ENCODE results near the gene TNFSF13. TPM values are rescaled to one million over a fixed set of nuclear protein-coding genes. Genes with fewer than 3 reads are reported as not detected.
A peak's percentile ranks its signal among the peaks of the same experiment; 100 is the strongest.

Gene TNFSF13
- total RNA-seq, 2 experiments from 2014 or later: 1.8 to 2.5 TPM

DNA sequence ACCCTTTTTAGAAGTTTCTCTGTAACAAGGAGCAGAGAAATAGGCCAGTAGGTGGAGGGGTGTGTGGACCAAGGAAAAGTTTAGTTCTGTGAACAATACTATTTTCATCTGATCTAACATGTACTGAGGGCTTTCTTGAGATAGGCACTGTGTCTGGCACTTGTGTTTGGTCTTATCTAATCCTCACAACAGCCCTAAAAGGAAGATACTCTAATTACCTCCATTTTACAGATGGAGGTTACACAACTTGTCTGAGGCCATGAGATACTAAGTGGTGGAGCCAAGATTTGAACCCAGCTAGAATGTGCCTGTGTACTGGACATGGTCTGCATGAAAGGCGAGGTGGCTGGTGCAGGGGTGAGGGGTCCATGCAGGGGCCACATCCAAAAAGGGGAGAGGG, 5.2 kb upstream of the TNFSF13 start:
- no peak for ATAC-seq
- Mint-ChIP-seq H3K4me3 (no peak overlapping the region), H3K27me3 (no peaks in the 10 kb centered on the region), H3K36me3 (ENCODE audit: low read depth) (peaks cover 6% of the 10 kb centered on the region), H3K9me3 (ENCODE audit: low read depth) (no peaks in the 10 kb centered on the region), H3K4me1 (peaks cover 57% of the 10 kb centered on the region), H3K27ac (peak overlapping the region; percentile 89)
- ChIA-PET POLR2A (no interaction called here), CTCF (interaction anchor here (1.1 kb wide), 1 partner anchor 32 kb away, joined by 3 read pairs; no protein-coding TSS in a partner anchor)
- intact Hi-C loops (cut with DNase I, micrococcal nuclease): no loop called here
- no peak for DNase-seq

DNA sequence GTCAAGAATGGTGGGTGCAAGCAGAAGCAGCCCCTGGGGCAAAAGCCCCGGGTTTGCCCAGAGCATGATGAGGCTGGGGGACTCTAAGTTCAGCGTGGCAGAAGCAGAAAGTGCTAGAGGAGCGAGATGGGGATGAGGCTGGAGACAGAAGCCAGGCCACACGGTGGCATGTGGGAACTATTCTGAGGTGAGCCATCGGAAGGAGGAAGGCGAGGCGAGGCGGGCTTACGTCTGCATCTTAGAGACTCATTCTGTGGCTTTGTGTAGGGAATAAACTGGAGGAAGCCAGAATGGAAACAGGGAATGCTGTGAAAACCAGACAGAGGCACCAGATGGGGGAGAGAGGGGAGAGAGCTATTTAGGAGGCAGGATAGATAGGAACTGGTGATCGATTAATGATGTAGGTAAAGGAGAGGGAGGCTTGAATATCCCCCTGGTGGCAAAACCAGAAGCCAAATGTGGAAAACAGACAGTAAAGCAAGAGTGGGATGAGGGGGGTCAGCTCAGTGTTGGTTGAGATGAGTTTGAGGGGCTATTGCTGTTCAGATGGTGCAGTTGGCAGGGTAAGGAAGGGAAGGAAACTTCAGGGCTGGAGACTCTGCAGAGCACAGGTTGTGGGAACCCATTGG, 3.1 kb upstream of the TNFSF13 start:
- intact Hi-C loops (cut with DNase I, micrococcal nuclease): no loop called here
- Mint-ChIP-seq H3K27me3 (no peaks in the 10 kb centered on the region), H3K4me3 (no peak overlapping the region), H3K4me1 (peaks cover 59% of the 10 kb centered on the region), H3K27ac (no peak overlapping the region), H3K9me3 (ENCODE audit: low read depth) (no peaks in the 10 kb centered on the region), H3K36me3 (ENCODE audit: low read depth) (peaks cover 6% of the 10 kb centered on the region)
- DNase-seq: no peak
- ChIA-PET CTCF (interaction anchor here (0.6 kb wide), 1 partner anchor 116 kb away, joined by 5 read pairs; no protein-coding TSS in a partner anchor), POLR2A (interaction anchor here (0.7 kb wide), 1 partner anchor 89 kb away, joined by 4 read pairs; no protein-coding TSS in a partner anchor)
- ATAC-seq: no peak

DNA sequence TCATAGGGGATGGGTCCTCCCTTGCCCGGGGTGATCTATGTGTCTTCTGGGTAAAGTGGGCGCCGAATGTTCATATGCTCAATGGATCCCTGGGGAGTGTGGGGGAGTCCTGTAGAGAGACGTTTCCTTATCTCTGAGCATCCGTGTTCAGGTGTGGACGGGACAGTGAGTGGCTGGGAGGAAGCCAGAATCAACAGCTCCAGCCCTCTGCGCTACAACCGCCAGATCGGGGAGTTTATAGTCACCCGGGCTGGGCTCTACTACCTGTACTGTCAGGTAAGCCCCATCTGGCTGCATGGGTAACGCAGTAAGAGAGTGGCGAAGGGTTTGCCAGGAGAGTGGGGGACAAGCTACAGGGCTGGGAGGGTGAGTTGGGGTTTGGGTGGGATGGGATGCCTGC, 1.9 kb upstream of the TNFSF13 start:
- intact Hi-C loops (cut with DNase I, micrococcal nuclease): no loop called here
- Mint-ChIP-seq H3K36me3 (ENCODE audit: low read depth) (peaks cover 6% of the 10 kb centered on the region), H3K9me3 (ENCODE audit: low read depth) (no peaks in the 10 kb centered on the region), H3K27me3 (no peaks in the 10 kb centered on the region), H3K4me1 (peaks cover 54% of the 10 kb centered on the region), H3K4me3 (no peak overlapping the region), H3K27ac (no peak overlapping the region)
- DNase-seq (no peak), ATAC-seq (no peak)
- ChIA-PET POLR2A (no interaction called here), CTCF (interaction anchor here (0.6 to 1.8 kb wide), 3 partner anchors 30 to 221 kb away, joined by 3 to 7 read pairs (median 4); no protein-coding TSS in a partner anchor)

DNA sequence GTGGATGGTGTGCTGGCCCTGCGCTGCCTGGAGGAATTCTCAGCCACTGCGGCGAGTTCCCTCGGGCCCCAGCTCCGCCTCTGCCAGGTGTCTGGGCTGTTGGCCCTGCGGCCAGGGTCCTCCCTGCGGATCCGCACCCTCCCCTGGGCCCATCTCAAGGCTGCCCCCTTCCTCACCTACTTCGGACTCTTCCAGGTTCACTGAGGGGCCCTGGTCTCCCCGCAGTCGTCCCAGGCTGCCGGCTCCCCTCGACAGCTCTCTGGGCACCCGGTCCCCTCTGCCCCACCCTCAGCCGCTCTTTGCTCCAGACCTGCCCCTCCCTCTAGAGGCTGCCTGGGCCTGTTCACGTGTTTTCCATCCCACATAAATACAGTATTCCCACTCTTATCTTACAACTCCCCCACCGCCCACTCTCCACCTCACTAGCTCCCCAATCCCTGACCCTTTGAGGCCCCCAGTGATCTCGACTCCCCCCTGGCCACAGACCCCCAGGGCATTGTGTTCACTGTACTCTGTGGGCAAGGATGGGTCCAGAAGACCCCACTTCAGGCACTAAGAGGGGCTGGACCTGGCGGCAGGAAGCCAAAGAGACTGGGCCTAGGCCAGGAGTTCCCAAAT, 1.3 kb upstream of the TNFSF13 start:
- Mint-ChIP-seq H3K4me3 (no peak overlapping the region), H3K27ac (no peak overlapping the region), H3K4me1 (peaks cover 49% of the 10 kb centered on the region), H3K36me3 (ENCODE audit: low read depth) (peaks cover 6% of the 10 kb centered on the region), H3K9me3 (ENCODE audit: low read depth) (no peaks in the 10 kb centered on the region), H3K27me3 (no peaks in the 10 kb centered on the region)
- DNase-seq (no peak), ATAC-seq (no peak)
- ChIA-PET POLR2A (interaction anchor here (0.6 kb wide), 1 partner anchor 81 kb away, joined by 3 read pairs; no protein-coding TSS in a partner anchor), CTCF (interaction anchor here (0.6 to 1.9 kb wide), 8 partner anchors 9 to 222 kb away, joined by 3 to 7 read pairs (median 4); no protein-coding TSS in a partner anchor)
- intact Hi-C loops (cut with DNase I, micrococcal nuclease): no loop called here

DNA sequence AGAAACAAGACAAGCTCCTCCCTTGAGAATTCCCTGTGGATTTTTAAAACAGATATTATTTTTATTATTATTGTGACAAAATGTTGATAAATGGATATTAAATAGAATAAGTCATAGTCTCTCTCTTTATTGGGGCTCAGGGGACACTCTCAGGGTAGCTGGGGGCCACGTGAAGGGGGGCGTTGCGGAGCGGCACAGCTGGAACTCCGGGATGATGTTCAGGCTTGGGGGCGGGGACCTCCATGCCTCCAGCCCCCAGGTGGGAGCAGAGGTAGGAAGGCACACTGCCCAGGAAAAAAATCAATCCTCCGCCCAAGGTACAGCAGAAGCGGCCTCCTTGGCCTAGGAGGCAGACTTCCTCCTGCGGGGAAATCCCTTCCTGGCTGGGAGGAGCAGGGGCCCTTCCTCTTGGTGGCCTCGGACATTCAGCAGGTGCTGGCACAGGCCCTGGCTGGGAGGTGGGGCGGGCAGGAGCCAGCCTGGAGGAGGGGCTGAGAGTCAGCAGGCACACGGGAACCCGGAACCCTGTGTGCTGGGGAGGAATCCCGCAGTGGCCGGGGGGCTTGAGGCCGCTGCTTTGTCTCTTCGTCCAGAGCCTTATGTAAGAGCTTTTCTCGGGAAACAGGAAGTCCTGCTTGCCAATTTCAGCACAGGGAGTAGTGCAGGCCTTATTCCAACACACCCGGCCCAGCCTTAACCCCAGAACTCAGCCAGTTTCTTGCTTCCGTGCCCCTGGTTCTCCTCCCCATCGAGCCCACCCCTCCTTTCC, 591 bp upstream of the TNFSF13 start:
- Mint-ChIP-seq H3K27me3 (no peaks in the 10 kb centered on the region), H3K27ac (peak overlapping the region; percentile 68), H3K4me3 (peak overlapping the region; percentile 37), H3K4me1 (peaks cover 49% of the 10 kb centered on the region), H3K9me3 (ENCODE audit: low read depth) (no peaks in the 10 kb centered on the region), H3K36me3 (ENCODE audit: low read depth) (peaks cover 11% of the 10 kb centered on the region)
- intact Hi-C loops (cut with DNase I, micrococcal nuclease): no loop called here
- ATAC-seq (no peak), DNase-seq (peak; percentile 36)
- ChIA-PET CTCF (interaction anchor here (0.5 to 1.9 kb wide), 8 partner anchors 31 to 500 kb away, joined by 3 to 7 read pairs (median 4); no protein-coding TSS in a partner anchor), POLR2A (interaction anchor here (0.6 kb wide), 1 partner anchor 81 kb away, joined by 3 read pairs; no protein-coding TSS in a partner anchor)

DNA sequence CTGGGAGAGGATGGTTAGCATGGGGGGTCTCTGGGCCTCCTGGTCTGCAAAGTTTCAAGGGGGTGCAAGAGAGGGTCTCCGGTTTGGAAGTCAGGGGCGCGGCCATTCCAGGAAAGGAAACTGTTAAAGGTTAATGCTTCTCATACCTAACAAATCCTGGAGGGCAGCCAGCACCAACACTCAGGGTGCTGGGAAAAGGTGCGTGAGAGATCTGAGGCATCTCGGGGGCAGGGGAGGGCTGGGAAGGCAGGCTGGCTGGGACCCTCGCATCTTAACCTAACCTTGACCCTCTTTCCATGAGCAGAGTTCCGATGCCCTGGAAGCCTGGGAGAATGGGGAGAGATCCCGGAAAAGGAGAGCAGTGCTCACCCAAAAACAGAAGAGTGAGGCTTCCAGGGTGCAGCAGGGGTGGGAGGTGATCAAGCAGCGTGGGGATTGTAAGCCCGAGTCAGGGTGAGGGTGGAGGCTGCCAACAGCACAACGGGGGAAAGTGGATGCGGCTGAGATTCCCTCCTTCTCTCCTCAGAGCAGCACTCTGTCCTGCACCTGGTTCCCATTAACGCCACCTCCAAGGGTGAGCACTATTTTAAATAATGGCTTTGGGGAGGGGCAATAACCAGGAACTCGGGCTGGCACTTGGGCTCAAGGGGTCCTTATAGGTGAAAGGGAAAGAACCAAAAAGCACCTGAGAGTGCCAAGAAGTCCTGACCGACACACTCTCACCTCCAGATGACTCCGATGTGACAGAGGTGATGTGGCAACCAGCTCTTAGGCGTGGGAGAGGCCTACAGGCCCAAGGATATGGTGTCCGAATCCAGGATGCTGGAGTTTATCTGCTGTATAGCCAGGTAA, 996 bp downstream of the TNFSF13 start:
- no peak overlapping the region for H3K27ac Mint-ChIP-seq
- ATAC-seq: no peak
- H3K4me3 Mint-ChIP-seq: no peak overlapping the region

DNA sequence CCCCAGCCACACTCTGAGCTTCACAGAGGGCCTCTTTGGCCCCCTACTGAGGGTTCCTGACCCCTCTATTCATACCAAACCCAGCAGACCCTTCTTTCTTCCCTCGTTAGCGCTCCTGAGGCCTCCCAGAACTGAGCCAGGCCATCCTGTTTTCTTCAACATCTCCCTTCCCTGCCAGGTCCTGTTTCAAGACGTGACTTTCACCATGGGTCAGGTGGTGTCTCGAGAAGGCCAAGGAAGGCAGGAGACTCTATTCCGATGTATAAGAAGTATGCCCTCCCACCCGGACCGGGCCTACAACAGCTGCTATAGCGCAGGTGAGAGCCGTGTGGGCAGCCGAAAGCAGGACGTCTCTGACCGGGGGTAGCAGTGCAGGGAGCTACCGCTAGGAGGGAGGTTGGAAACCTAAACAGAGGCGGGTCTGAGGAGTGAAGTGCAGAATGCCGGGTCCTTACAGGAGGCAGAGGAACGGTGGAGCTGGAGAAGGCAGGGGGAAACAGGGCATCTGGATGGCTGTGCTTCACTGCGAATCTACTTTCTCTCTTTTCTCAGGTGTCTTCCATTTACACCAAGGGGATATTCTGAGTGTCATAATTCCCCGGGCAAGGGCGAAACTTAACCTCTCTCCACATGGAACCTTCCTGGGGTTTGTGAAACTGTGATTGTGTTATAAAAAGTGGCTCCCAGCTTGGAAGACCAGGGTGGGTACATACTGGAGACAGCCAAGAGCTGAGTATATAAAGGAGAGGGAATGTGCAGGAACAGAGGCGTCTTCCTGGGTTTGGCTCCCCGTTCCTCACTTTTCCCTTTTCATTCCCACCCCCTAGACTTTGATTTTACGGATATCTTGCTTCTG, 1.9 kb downstream of the TNFSF13 start:
- peaks cover 46% of the 10 kb centered on the region for H3K4me1 Mint-ChIP-seq
- H3K36me3 Mint-ChIP-seq (ENCODE audit: low read depth): peaks cover 18% of the 10 kb centered on the region
- POLR2A ChIA-PET: interaction anchor here (0.6 to 1.5 kb wide), 8 partner anchors 11 to 204 kb away, joined by 3 to 5 read pairs (median 4); partner anchors contain the start of genes MPDU1 and POLR2A
- CTCF ChIA-PET: interaction anchor here (0.6 to 3.1 kb wide), 48 partner anchors 8 to 517 kb away, joined by 3 to 70 read pairs (median 6); partner anchors contain the start of genes CD68, FXR2, MPDU1 and SAT2
- H3K4me3 Mint-ChIP-seq: peak overlapping the region; percentile 79
- no peaks in the 10 kb centered on the region for H3K9me3 Mint-ChIP-seq (ENCODE audit: low read depth)
- ATAC-seq (peak; percentile 34), DNase-seq (peak; percentile 80)
- H3K27me3 Mint-ChIP-seq: no peaks in the 10 kb centered on the region
- H3K27ac Mint-ChIP-seq: peak overlapping the region; percentile 87
- intact Hi-C loops (cut with DNase I, micrococcal nuclease): loop anchor here (1.0 to 2.0 kb wide), 19 partner anchors 11 to 308 kb away; partner anchors contain the start of genes EIF5A (in 1 of the 2), ELP5 (in 1 of the 2), MPDU1 (in 1 of the 2) and NEURL4 (in 1 of the 2)

More for the DNA sequence above, 996 bp downstream of the TNFSF13 start:
- Mint-ChIP-seq H3K27me3 (no peaks in the 10 kb centered on the region), H3K36me3 (ENCODE audit: low read depth) (peaks cover 13% of the 10 kb centered on the region), H3K9me3 (ENCODE audit: low read depth) (no peaks in the 10 kb centered on the region), H3K4me1 (peaks cover 48% of the 10 kb centered on the region)
- CTCF ChIA-PET: interaction anchor here (0.5 to 3.1 kb wide), 35 partner anchors 7 to 516 kb away, joined by 3 to 70 read pairs (median 6); partner anchors contain the start of genes CD68, FXR2, MPDU1 and SAT2
- POLR2A ChIA-PET: interaction anchor here (1.1 to 1.5 kb wide), 4 partner anchors 10 to 73 kb away, joined by 3 to 4 read pairs (median 4); no protein-coding TSS in a partner anchor
- no peak for DNase-seq
- intact Hi-C loops (cut with DNase I, micrococcal nuclease): loop anchor here in 1 of 2 experiments (2.0 kb wide), 2 partner anchors 37 to 205 kb away; partner anchors contain the start of gene TMEM95

DNA sequence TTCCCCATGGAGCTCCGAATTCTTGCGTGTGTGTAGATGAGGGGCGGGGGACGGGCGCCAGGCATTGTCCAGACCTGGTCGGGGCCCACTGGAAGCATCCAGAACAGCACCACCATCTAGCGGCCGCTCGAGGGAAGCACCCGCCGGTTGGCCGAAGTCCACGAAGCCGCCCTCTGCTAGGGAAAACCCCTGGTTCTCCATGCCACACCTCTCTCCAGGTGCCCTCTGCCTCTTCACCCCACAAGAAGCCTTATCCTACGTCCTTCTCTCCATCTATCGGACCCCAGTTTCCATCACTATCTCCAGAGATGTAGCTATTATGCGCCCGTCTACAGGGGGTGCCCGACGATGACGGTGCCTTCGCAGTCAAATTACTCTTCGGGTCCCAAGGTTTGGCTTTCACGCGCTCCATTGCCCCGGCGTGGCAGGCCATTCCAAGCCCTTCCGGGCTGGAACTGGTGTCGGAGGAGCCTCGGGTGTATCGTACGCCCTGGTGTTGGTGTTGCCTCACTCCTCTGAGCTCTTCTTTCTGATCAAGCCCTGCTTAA, 2.6 kb downstream of the TNFSF13 start:
- Mint-ChIP-seq H3K27me3 (no peaks in the 10 kb centered on the region), H3K36me3 (ENCODE audit: low read depth) (peaks cover 22% of the 10 kb centered on the region), H3K9me3 (ENCODE audit: low read depth) (no peaks in the 10 kb centered on the region), H3K4me3 (peak overlapping the region; percentile 79), H3K4me1 (peaks cover 46% of the 10 kb centered on the region), H3K27ac (peak overlapping the region; percentile 87)
- DNase-seq (peak; percentile 92), ATAC-seq (peak; percentile 75)
- ChIA-PET CTCF (interaction anchor here (0.6 to 3.1 kb wide), 47 partner anchors 9 to 517 kb away, joined by 3 to 70 read pairs (median 6); partner anchors contain the start of genes CD68, FXR2, MPDU1 and SAT2), POLR2A (interaction anchor here (0.6 to 1.5 kb wide), 8 partner anchors 11 to 204 kb away, joined by 3 to 5 read pairs (median 4); partner anchors contain the start of genes MPDU1 and POLR2A)
- intact Hi-C loops (cut with DNase I, micrococcal nuclease): loop anchor here (1.0 to 2.0 kb wide), 19 partner anchors 11 to 309 kb away; partner anchors contain the start of genes EIF5A (in 1 of the 2), ELP5 (in 1 of the 2), MPDU1 (in 1 of the 2) and NEURL4 (in 1 of the 2)
